H9 (cell line): ENCODE measurements around the gene PDS5A. TPM values are rescaled to one million over a fixed set of nuclear protein-coding genes. Genes with fewer than 3 reads are reported as not detected.

Experiments used
- DNase-seq: peaks from one replicate; pipeline ENCODE4 v3.0.0-alpha.2; 2017
- H2AFZ ChIP-seq: one replicate; pipeline ENCODE4 v1.6.1; 2013; ENCODE audit warnings: mild to moderate bottlenecking, low read length, control low read depth, moderate library complexity
- H2AK5ac ChIP-seq: 2 replicates; pipeline ENCODE4 v1.6.1; 2013; ENCODE audit warnings: low read length, control low read depth, mixed read lengths; ENCODE audit not compliant: insufficient read length
- H2BK120ac ChIP-seq: one replicate; pipeline ENCODE4 v1.6.1; 2013; ENCODE audit warnings: low read depth, mild to moderate bottlenecking, low read length, control low read depth, inconsistent platforms; ENCODE audit not compliant: poor library complexity, severe bottlenecking
- H2BK12ac ChIP-seq: 2 replicates; pipeline ENCODE4 v1.6.1; 2013; ENCODE audit warnings: low read length, control low read depth, mixed read lengths, low read depth; ENCODE audit not compliant: insufficient read length
- H2BK15ac ChIP-seq: 2 replicates; pipeline ENCODE4 v1.6.1; 2013; ENCODE audit warnings: low read depth, low read length, control low read depth
- H2BK20ac ChIP-seq: one replicate; pipeline ENCODE4 v1.6.1; 2013; ENCODE audit warnings: low read depth, mild to moderate bottlenecking, low read length, control low read depth, inconsistent platforms; ENCODE audit not compliant: poor library complexity, severe bottlenecking
- H2BK5ac ChIP-seq: 2 replicates; pipeline ENCODE4 v1.6.1; 2013; ENCODE audit warnings: low read length, control low read depth, mixed read lengths; ENCODE audit not compliant: insufficient read length
- H3K14ac ChIP-seq: 2 replicates; pipeline ENCODE4 v1.6.1; 2013; ENCODE audit warnings: low read length, control low read depth; ENCODE audit not compliant: insufficient read depth
- H3K18ac ChIP-seq: 2 replicates; pipeline ENCODE4 v1.6.1; 2013; ENCODE audit warnings: low read depth, mild to moderate bottlenecking, mixed read lengths, low read length, control low read depth; ENCODE audit not compliant: insufficient read length
- H3K23ac ChIP-seq: 2 replicates; pipeline ENCODE4 v1.6.1; 2013; ENCODE audit warnings: low read length, control low read depth, mixed read lengths, low read depth; ENCODE audit not compliant: insufficient read length
- H3K23me2 ChIP-seq: 2 replicates; pipeline ENCODE4 v1.6.1; 2013; ENCODE audit warnings: low read depth, mild to moderate bottlenecking, mixed read lengths, low read length, control low read depth; ENCODE audit not compliant: insufficient read length, poor library complexity, severe bottlenecking
- H3K27ac ChIP-seq: 2 replicates; pipeline ENCODE4 v1.5.1; 2013; ENCODE audit warnings: low read length, control low read depth, mixed read lengths, low read depth; ENCODE audit not compliant: insufficient read length
- H3K27me3 ChIP-seq: 2 replicates; pipeline ENCODE4 v1.6.1; 2013; ENCODE audit warnings: low read length, control low read depth, inconsistent platforms; ENCODE audit not compliant: insufficient read depth
- H3K4ac ChIP-seq: 2 replicates; pipeline ENCODE4 v1.6.1; 2013; ENCODE audit warnings: low read depth, mild to moderate bottlenecking, control low read depth, inconsistent platforms, low read length, moderate library complexity
- H3K4me1 ChIP-seq: 2 replicates; pipeline ENCODE4 v1.6.1; 2013; ENCODE audit warnings: low read length, control low read depth, inconsistent platforms; ENCODE audit not compliant: insufficient read depth
- H3K4me2 ChIP-seq: 2 replicates; pipeline ENCODE4 v1.6.1; 2013; ENCODE audit warnings: low read length, control low read depth, mixed read lengths; ENCODE audit not compliant: insufficient read length, insufficient read depth
- H3K56ac ChIP-seq: 2 replicates; pipeline ENCODE4 v1.6.1; 2013; ENCODE audit warnings: low read depth, mild to moderate bottlenecking, mixed read lengths, low read length, control low read depth; ENCODE audit not compliant: insufficient read length
- H3K79me1 ChIP-seq: 2 replicates; pipeline ENCODE4 v1.6.1; 2013; ENCODE audit warnings: low read depth, mild to moderate bottlenecking, moderate library complexity, low read length, control low read depth, inconsistent platforms; ENCODE audit not compliant: insufficient read depth, poor library complexity, severe bottlenecking
- H3K79me2 ChIP-seq: 2 replicates; pipeline ENCODE4 v1.6.1; 2013; ENCODE audit warnings: low read length, control low read depth, inconsistent platforms; ENCODE audit not compliant: insufficient read depth
- H3K9ac ChIP-seq: 2 replicates; pipeline ENCODE4 v1.6.1; 2013; ENCODE audit warnings: low read length, control low read depth, mixed read lengths; ENCODE audit not compliant: insufficient read length; ENCODE audit errors: extremely low read depth
- H3K9me3 ChIP-seq: one replicate; pipeline ENCODE4 v1.6.1; 2013; ENCODE audit warnings: low read depth, low read length, inconsistent platforms; ENCODE audit not compliant: control insufficient read depth
- H3T11ph ChIP-seq: one replicate; pipeline ENCODE4 v1.6.1; 2013; ENCODE audit warnings: mild to moderate bottlenecking, low read length, control low read depth, inconsistent platforms
- H4K20me1 ChIP-seq: one replicate; pipeline ENCODE4 v1.6.1; 2013; ENCODE audit not compliant: control insufficient read depth, insufficient read length, insufficient read depth
- H4K5ac ChIP-seq: 2 replicates; pipeline ENCODE4 v1.6.1; 2013; ENCODE audit warnings: low read depth, mild to moderate bottlenecking, mixed read lengths, low read length, control low read depth; ENCODE audit not compliant: insufficient read length
- H4K8ac ChIP-seq: replicated peaks from 2 replicates; pipeline ENCODE4 v1.6.1; 2013; ENCODE audit warnings: low read length, control low read depth, mixed read lengths, low read depth; ENCODE audit not compliant: insufficient read length
- H4K91ac ChIP-seq: 2 replicates; pipeline ENCODE4 v1.6.1; 2013; ENCODE audit warnings: low read depth, mild to moderate bottlenecking, moderate library complexity, mixed read lengths, low read length, control low read depth; ENCODE audit not compliant: insufficient read length
- H3K27ac Mint-ChIP-seq, 3 experiments: 2 replicates in 2 of 3; 3 replicates in 1 of 3; pipeline ENCODE4 v1.8.0; 2020 to 2021; ENCODE audit warnings: mixed read lengths in 3 of 3, mild to moderate bottlenecking in 1 of 3, moderate library complexity in 1 of 3
- H3K27me3 Mint-ChIP-seq: 2 replicates; pipeline ENCODE4 v1.8.0; 2021; ENCODE audit warnings: low read depth, mild to moderate bottlenecking, moderate library complexity, mixed read lengths
- H3K36me3 Mint-ChIP-seq, 3 experiments: 2 replicates in 2 of 3; 3 replicates in 1 of 3; pipeline ENCODE4 v1.8.0; 2020 to 2021; ENCODE audit warnings: low read depth in 3 of 3, mixed read lengths in 3 of 3; ENCODE audit not compliant: insufficient read depth in 1 of 3
- H3K4me1 Mint-ChIP-seq, 2 experiments: 2 replicates each; pipeline ENCODE4 v1.8.0; 2020; ENCODE audit warnings: mixed read lengths in 2 of 2
- H3K4me3 Mint-ChIP-seq, 2 experiments: 2 replicates in 1 of 2; 3 replicates in 1 of 2; pipeline ENCODE4 v1.8.0; 2020 to 2021; ENCODE audit warnings: mild to moderate bottlenecking in 2 of 2, mixed read lengths in 2 of 2, moderate library complexity in 1 of 2
- H3K9me3 Mint-ChIP-seq, 2 experiments: 2 replicates in 1 of 2; 3 replicates in 1 of 2; pipeline ENCODE4 v1.8.0; 2020; ENCODE audit warnings: mild to moderate bottlenecking in 2 of 2, mixed read lengths in 2 of 2, moderate library complexity in 1 of 2
- CTCF ChIP-seq: fragments of 200-600 bp; sonication (generic); conservative IDR thresholded peaks from 3 replicates; pipeline ENCODE4 v1.8.0; 2021; ENCODE audit warnings: antibody characterized with exemption, mild to moderate bottlenecking
- WGBS: extraction: QIAGEN DNeasy Blood & Tissue Kit; methylation state at CpG from one replicate; pipeline ENCODE4 v1.1.7; 2013; ENCODE audit warnings: missing lambda C conversion rate, low lambda C conversion rate, mixed read lengths; ENCODE audit not compliant: insufficient read length; ENCODE audit errors: extremely low coverage; 5-methylcytosine and 5-hydroxymethylcytosine counted together
- total RNA-seq: library from RNA; stranded (reverse); gene quantifications from 2 replicates; pipeline ENCODE4 v1.2.1, GENCODE V29; 2021

The PDS5A gene
- total RNA-seq, 1 experiment from 2014 or later: 65.4 TPM

- no peak overlapping the region for H3K18ac ChIP-seq
- no peaks in the 10 kb centered on the region for H3K23me2 ChIP-seq
- Mint-ChIP-seq H3K4me3 (no peak overlapping the region), H3K4me1 (no peaks in the 10 kb centered on the region), H3K36me3 (no peaks in the 10 kb centered on the region), H3K9me3 (no peaks in the 10 kb centered on the region), H3K27me3 (no peaks in the 10 kb centered on the region), H3K27ac (no peak overlapping the region; a peak in 1 of 7 replicates)
- WGBS: no CpG with 5 or more reads among the region's 5 CpGs
- H3K9me3 ChIP-seq: no peaks in the 10 kb centered on the region
- H2BK5ac ChIP-seq: no peak overlapping the region
- H3K27ac ChIP-seq: no peak overlapping the region
- no peak for TF ChIP-seq CTCF
- no peaks in the 10 kb centered on the region for H3K4me1 ChIP-seq
- no peaks in the 10 kb centered on the region for H4K20me1 ChIP-seq
- no peak overlapping the region for H4K91ac ChIP-seq
- no peak overlapping the region for H2AFZ ChIP-seq
- no peak overlapping the region for H2AK5ac ChIP-seq
- no peak overlapping the region for H3K23ac ChIP-seq
- H2BK20ac ChIP-seq: no peak overlapping the region
- no peak overlapping the region for H2BK15ac ChIP-seq
- H3K4me2 ChIP-seq: no peak overlapping the region
- H3K9ac ChIP-seq: no peak overlapping the region
- H4K8ac ChIP-seq: no peak overlapping the region
- H3K79me2 ChIP-seq: no peaks in the 10 kb centered on the region
- H2BK120ac ChIP-seq: no peak overlapping the region
- H3T11ph ChIP-seq: no peak overlapping the region
- no peak overlapping the region for H3K56ac ChIP-seq
- H3K79me1 ChIP-seq: no peaks in the 10 kb centered on the region
- no peak for DNase-seq
- H2BK12ac ChIP-seq: no peak overlapping the region
- no peak overlapping the region for H3K4ac ChIP-seq
- H4K5ac ChIP-seq: no peak overlapping the region
- no peaks in the 10 kb centered on the region for H3K27me3 ChIP-seq
- H3K14ac ChIP-seq: no peak overlapping the region
Measured at GRCh38 chr4:39987485-39987884, 9.8 kb upstream of the PDS5A start.
